22Rv1 (cell line): ENCODE results near the gene LZIC.

Experiments
- CTCF ChIP-seq: fragments of 450-650 bp; IDR thresholded peaks from 2 replicates; pipeline ENCODE4 v1.5.1; 2017; ENCODE audit warnings: mild to moderate bottlenecking
- ZFX ChIP-seq: fragments of 450-650 bp; IDR thresholded peaks from 2 replicates; pipeline ENCODE4 v1.6.1; 2017; ENCODE audit warnings: antibody characterized with exemption, borderline replicate concordance

DNA sequence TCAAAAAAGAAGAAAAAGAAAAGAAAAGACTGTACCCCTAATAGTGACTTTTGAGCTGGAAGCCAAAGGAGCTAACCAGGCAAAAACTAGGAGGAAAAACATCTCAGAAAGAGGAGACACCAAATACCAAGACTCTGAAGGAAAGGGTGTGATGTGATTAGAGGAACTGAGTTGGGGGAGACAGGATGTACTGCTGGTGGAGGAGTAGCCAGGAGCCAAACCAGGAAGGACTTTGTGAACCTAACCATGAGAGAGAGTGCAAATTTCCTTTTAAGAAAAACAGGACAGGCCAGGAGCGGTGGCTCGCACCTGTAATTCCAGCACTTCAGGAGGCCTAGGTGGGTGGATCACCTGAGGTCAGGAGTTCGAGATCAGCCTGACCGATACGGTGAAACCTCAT, 49.7 kb upstream of the LZIC start:
- TF ChIP-seq CTCF (no peak), ZFX (no peak)
